DOHH2 (cell line): ENCODE results near the gene MAST2.

ENCODE experiments used
- H3F3A ChIP-seq: fragments of 200-600 bp; sonication (generic), shearing (Covaris generic); 2 replicates; pipeline ENCODE4 v1.6.0; 2016; ENCODE audit warnings: antibody characterized with exemption, mild to moderate bottlenecking; ENCODE audit not compliant: control insufficient read depth, insufficient read depth
- H3K27ac ChIP-seq: fragments of 200-600 bp; sonication (generic); 2 replicates; pipeline ENCODE4 v1.5.1; 2014; ENCODE audit warnings: low read depth, mild to moderate bottlenecking, low read length, moderate library complexity
- H3K27me3 ChIP-seq: fragments of 200-600 bp; sonication (generic); 2 replicates; pipeline ENCODE4 v1.6.1; 2014; ENCODE audit warnings: mild to moderate bottlenecking, low read length, mixed read lengths; ENCODE audit not compliant: control insufficient read depth
- H3K36me3 ChIP-seq: fragments of 200-600 bp; sonication (generic); 2 replicates; pipeline ENCODE4 v1.6.1; 2014; ENCODE audit warnings: mild to moderate bottlenecking, low read length, moderate library complexity, mixed read lengths; ENCODE audit not compliant: control insufficient read depth
- H3K4me1 ChIP-seq: fragments of 200-600 bp; sonication (generic); 2 replicates; pipeline ENCODE4 v1.6.1; 2014; ENCODE audit warnings: mild to moderate bottlenecking, low read length, mixed read lengths; ENCODE audit not compliant: control insufficient read depth
- H3K4me2 ChIP-seq: fragments of 200-600 bp; sonication (generic); 2 replicates; pipeline ENCODE4 v1.6.0; 2014; ENCODE audit warnings: mild to moderate bottlenecking, low read length, moderate library complexity
- H3K4me3 ChIP-seq: fragments of 200-600 bp; sonication (generic); 2 replicates; pipeline ENCODE4 v1.5.1; 2014; ENCODE audit warnings: mild to moderate bottlenecking, low read length, mixed read lengths
- H3K79me2 ChIP-seq: fragments of 200-600 bp; sonication (generic); 2 replicates; pipeline ENCODE4 v1.6.1; 2014; ENCODE audit warnings: mild to moderate bottlenecking, low read length, mixed read lengths; ENCODE audit not compliant: control insufficient read depth
- H3K9me2 ChIP-seq: fragments of 200-600 bp; sonication (generic); replicated peaks from 2 replicates; pipeline ENCODE4 v1.6.1; 2014; ENCODE audit warnings: mild to moderate bottlenecking, low read length, mixed read lengths; ENCODE audit not compliant: control insufficient read depth
- H3K9me3 ChIP-seq: fragments of 200-600 bp; sonication (generic); 2 replicates; pipeline ENCODE4 v1.6.1; 2014; ENCODE audit warnings: antibody characterized with exemption, low read length, mixed read lengths; ENCODE audit not compliant: control insufficient read depth, insufficient read depth
- H4K20me1 ChIP-seq: fragments of 200-600 bp; sonication (generic); 2 replicates; pipeline ENCODE4 v1.6.0; 2014; ENCODE audit warnings: low read depth, mild to moderate bottlenecking, antibody characterized with exemption, low read length, moderate library complexity; ENCODE audit not compliant: control insufficient read depth, insufficient read depth
- CTCF ChIP-seq: fragments of 200-600 bp; sonication (generic); IDR thresholded peaks from one replicate; pipeline ENCODE4 v1.5.1; 2014; ENCODE audit warnings: antibody characterized with exemption, mild to moderate bottlenecking, low read depth, low read length; ENCODE audit not compliant: poor library complexity, severe bottlenecking
- EZH2phosphoT487 ChIP-seq: fragments of 200-600 bp; sonication (generic); IDR thresholded peaks from 2 replicates; pipeline ENCODE4 v1.6.1; 2017; ENCODE audit warnings: borderline replicate concordance, mild to moderate bottlenecking, antibody characterized with exemption, low read length, moderate library complexity, mixed read lengths

The MAST2 gene

GRCh38 chr1:46076343-46076742 lies 272.9 kb downstream of the MAST2 start:
- Histone ChIP-seq H3K27ac (no peak overlapping the region), H3K36me3 (no peaks in the 10 kb centered on the region)
- TF ChIP-seq CTCF (no peak), EZH2phosphoT487 (no peak)

GRCh38 chr1:46077644-46078043 lies 274.2 kb downstream of the MAST2 start:
- Histone ChIP-seq H3K4me3 (no peak overlapping the region), H3K9me2 (no peaks in the 10 kb centered on the region), H3K4me1 (no peaks in the 10 kb centered on the region), H4K20me1 (no peaks in the 10 kb centered on the region), H3K36me3 (no peaks in the 10 kb centered on the region), H3K9me3 (no peaks in the 10 kb centered on the region), H3K79me2 (no peaks in the 10 kb centered on the region), H3F3A (no peaks in the 10 kb centered on the region; the same call in 1 of the 2 replicates), H3K27me3 (no peaks in the 10 kb centered on the region), H3K27ac (no peak overlapping the region), H3K4me2 (no peak overlapping the region)
- TF ChIP-seq EZH2phosphoT487 (no peak), CTCF (no peak)

More at GRCh38 chr1:46076343-46076742, 272.9 kb downstream of the MAST2 start:
- Histone ChIP-seq H3K4me2 (no peak overlapping the region), H3K79me2 (no peaks in the 10 kb centered on the region), H3K27me3 (no peaks in the 10 kb centered on the region), H3F3A (no peaks in the 10 kb centered on the region; the same call in 1 of the 2 replicates), H3K9me2 (no peaks in the 10 kb centered on the region), H3K4me3 (no peak overlapping the region), H4K20me1 (no peaks in the 10 kb centered on the region), H3K4me1 (no peaks in the 10 kb centered on the region), H3K9me3 (no peaks in the 10 kb centered on the region)

GRCh38 chr1:46080257-46080656 lies 276.8 kb downstream of the MAST2 start:
- no peak overlapping the region for H3K27ac ChIP-seq
- no peak overlapping the region for H3K4me3 ChIP-seq
- H3K4me2 ChIP-seq, result no peak overlapping the region
- TF ChIP-seq CTCF (no peak), EZH2phosphoT487 (no peak)
- H3F3A ChIP-seq, result no peaks in the 10 kb centered on the region; the same call in 1 of the 2 replicates
- no peaks in the 10 kb centered on the region for H4K20me1 ChIP-seq
- H3K4me1 ChIP-seq, result no peaks in the 10 kb centered on the region
- H3K9me2 ChIP-seq, result no peaks in the 10 kb centered on the region
- H3K79me2 ChIP-seq, result no peaks in the 10 kb centered on the region
- no peaks in the 10 kb centered on the region for H3K36me3 ChIP-seq
- no peaks in the 10 kb centered on the region for H3K9me3 ChIP-seq
- no peaks in the 10 kb centered on the region for H3K27me3 ChIP-seq

GRCh38 chr1:46081206-46081605 lies 277.8 kb downstream of the MAST2 start:
- H3K4me3 ChIP-seq, result no peak overlapping the region
- H3K9me2 ChIP-seq, result no peaks in the 10 kb centered on the region
- no peaks in the 10 kb centered on the region for H3K9me3 ChIP-seq
- TF ChIP-seq CTCF (no peak), EZH2phosphoT487 (no peak)
- H3K27ac ChIP-seq, result no peak overlapping the region
- H3K4me1 ChIP-seq, result no peaks in the 10 kb centered on the region
- H3K36me3 ChIP-seq, result no peaks in the 10 kb centered on the region
- no peaks in the 10 kb centered on the region for H3K27me3 ChIP-seq
- no peaks in the 10 kb centered on the region; the same call in 1 of the 2 replicates for H3F3A ChIP-seq
- no peaks in the 10 kb centered on the region for H3K79me2 ChIP-seq
- no peak overlapping the region for H3K4me2 ChIP-seq
- no peaks in the 10 kb centered on the region for H4K20me1 ChIP-seq
